ENCODE results near the gene RWDD2A. TPM values are rescaled to one million over a fixed set of nuclear protein-coding genes. Genes with fewer than 3 reads are reported as not detected.

Gene RWDD2A
- total RNA-seq, 4 donors from 2014 or later = 2.1 to 6.4 (median 4.2) TPM

- H3K27me3 ChIP-seq = no peaks in the 10 kb centered on the region
Measured at GRCh38 chr6:83160167-83160566, 33.0 kb upstream of the RWDD2A start.

GRCh38 chr6:83167726-83168278 lies 25.4 kb upstream of the RWDD2A start:
- H3K4me3 ChIP-seq = no peak overlapping the region
- intact Hi-C loops (cut with DNase I; ENCODE audit: low total_unique reads) = no loop called here
- no peaks in the 10 kb centered on the region for H3K27me3 ChIP-seq
- H3K9me3 ChIP-seq = no peaks in the 10 kb centered on the region
- H3K4me1 ChIP-seq = no peaks in the 10 kb centered on the region
- no peak for DNase-seq
- TF ChIP-seq POLR2A (IDR thresholded peaks at IDR 0.05) = no peak
- no peak for TF ChIP-seq CTCF (IDR thresholded peaks at IDR 0.05)
- no peak overlapping the region for H3K27ac ChIP-seq
- H3K36me3 ChIP-seq = no peaks in the 10 kb centered on the region

More at GRCh38 chr6:83160167-83160566, 33.0 kb upstream of the RWDD2A start:
- Histone ChIP-seq H3K27ac (no peak overlapping the region), H3K4me3 (no peak overlapping the region), H3K9me3 (no peaks in the 10 kb centered on the region), H3K36me3 (no peaks in the 10 kb centered on the region), H3K4me1 (no peaks in the 10 kb centered on the region)
- TF ChIP-seq CTCF (IDR thresholded peaks at IDR 0.05) (no peak), POLR2A (IDR thresholded peaks at IDR 0.05) (no peak)
- intact Hi-C loops (cut with DNase I; ENCODE audit: low total_unique reads) = no loop called here
- DNase-seq = no peak

- intact Hi-C loops (cut with DNase I; ENCODE audit: low total_unique reads) = no loop called here
- Histone ChIP-seq H3K4me3 (no peak overlapping the region), H3K9me3 (no peaks in the 10 kb centered on the region), H3K27ac (no peak overlapping the region), H3K27me3 (no peaks in the 10 kb centered on the region), H3K36me3 (no peaks in the 10 kb centered on the region), H3K4me1 (no peaks in the 10 kb centered on the region)
- no peak for TF ChIP-seq CTCF (IDR thresholded peaks at IDR 0.05)
- TF ChIP-seq POLR2A (IDR thresholded peaks at IDR 0.05) = no peak
- DNase-seq = no peak
Measured at GRCh38 chr6:83168556-83168955, 24.6 kb upstream of the RWDD2A start.

- TF ChIP-seq POLR2A (IDR thresholded peaks at IDR 0.05) (no peak), CTCF (IDR thresholded peaks at IDR 0.05) (no peak)
- no peaks in the 10 kb centered on the region for H3K36me3 ChIP-seq
- no peak overlapping the region for H3K27ac ChIP-seq
Measured at GRCh38 chr6:83169106-83169505, 24.1 kb upstream of the RWDD2A start.

DNA sequence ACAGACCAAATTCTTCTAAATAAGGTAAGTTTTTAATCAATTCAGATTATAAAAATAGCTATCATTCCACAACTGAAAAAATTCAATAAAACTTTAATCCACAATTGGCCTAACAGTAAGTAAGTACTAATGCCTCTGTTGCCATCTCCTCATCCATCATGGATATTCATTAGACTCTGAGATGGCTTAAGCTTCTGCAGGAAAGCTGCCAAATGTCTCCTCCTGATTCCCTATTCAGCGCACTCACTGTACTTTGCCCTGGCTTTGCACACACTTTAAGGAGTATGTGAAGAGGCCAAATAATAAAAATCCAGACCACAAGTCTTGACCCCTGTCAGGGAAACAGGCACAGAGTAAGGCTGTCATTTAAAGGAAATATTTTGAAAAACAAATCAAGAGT lies 23.6 kb upstream of the RWDD2A start:
- no peak for TF ChIP-seq CTCF (IDR thresholded peaks at IDR 0.05)
- TF ChIP-seq POLR2A (IDR thresholded peaks at IDR 0.05) = no peak
- Histone ChIP-seq H3K4me1 (no peaks in the 10 kb centered on the region), H3K9me3 (no peaks in the 10 kb centered on the region), H3K27ac (no peak overlapping the region), H3K4me3 (no peak overlapping the region), H3K36me3 (no peaks in the 10 kb centered on the region), H3K27me3 (no peaks in the 10 kb centered on the region)
- intact Hi-C loops (cut with DNase I; ENCODE audit: low total_unique reads) = no loop called here
- no peak for DNase-seq

More at GRCh38 chr6:83169106-83169505, 24.1 kb upstream of the RWDD2A start:
- DNase-seq = no peak
- Histone ChIP-seq H3K27me3 (no peaks in the 10 kb centered on the region), H3K9me3 (no peaks in the 10 kb centered on the region), H3K4me1 (no peaks in the 10 kb centered on the region), H3K4me3 (no peak overlapping the region)
- intact Hi-C loops (cut with DNase I; ENCODE audit: low total_unique reads) = no loop called here
